BLaER1 treated with 17β-estradiol and CSF1 and Interleukin-3, amounts not matched to agents 10 nM and 100 nM (cell line): ENCODE measurements around the gene CABLES2.

Experiments used
- H3K27ac ChIP-seq, 11 experiments: shearing (Covaris generic); formaldehyde crosslinking; 2 replicates each; pipeline ENCODE4 v1.8.1; 2022
- H3K27me3 ChIP-seq, 11 experiments: shearing (Covaris generic); formaldehyde crosslinking; 2 replicates each; pipeline ENCODE4 v1.8.1; 2022
- H3K36me3 ChIP-seq, 11 experiments: shearing (Covaris generic); formaldehyde crosslinking; 2 replicates each; pipeline ENCODE4 v1.8.1; 2022
- H3K4me1 ChIP-seq, 10 experiments: shearing (Covaris generic); formaldehyde crosslinking; 2 replicates each; pipeline ENCODE4 v1.8.1; 2022
- H3K4me2 ChIP-seq, 11 experiments: shearing (Covaris generic); formaldehyde crosslinking; 2 replicates each; pipeline ENCODE4 v1.8.1; 2022
- H3K4me3 ChIP-seq, 10 experiments: shearing (Covaris generic); formaldehyde crosslinking; 2 replicates each; pipeline ENCODE4 v1.8.1; 2022
- H3K9ac ChIP-seq, 11 experiments: shearing (Covaris generic); formaldehyde crosslinking; 2 replicates each; pipeline ENCODE4 v1.8.1; 2022
- H3K9me3 ChIP-seq, 11 experiments: shearing (Covaris generic); formaldehyde crosslinking; replicated peaks in 1 of 11; 2 replicates each; pipeline ENCODE4 v1.8.1; 2022
- H4K20me1 ChIP-seq, 11 experiments: shearing (Covaris generic); formaldehyde crosslinking; 2 replicates each; pipeline ENCODE4 v1.8.1; 2022
- Cebpa-rat ChIP-seq, 11 experiments: shearing (Covaris generic); IDR thresholded peaks; 2 replicates each; pipeline ENCODE4 v1.8.1; 2022

Gene CABLES2

GRCh38 chr20:62387219-62387913 is 19.7 kb downstream of the CABLES2 start:
- no peak for TF ChIP-seq Cebpa-rat (IDR thresholded peaks at IDR 0.05)
- no peaks in the 10 kb centered on the region for H3K9me3 ChIP-seq
- H3K4me3 ChIP-seq = peak overlapping the region; percentile 90 to 100 (median 98)
- peaks cover 47 to 60% (median 49%) of the 10 kb centered on the region in 11 experiments for H3K36me3 ChIP-seq
- no peaks in the 10 kb centered on the region for H3K27me3 ChIP-seq
- H3K4me1 ChIP-seq = peaks cover 29 to 48% (median 35%) of the 10 kb centered on the region in 10 experiments
- peak overlapping the region; percentile 87 to 100 (median 98) for H3K4me2 ChIP-seq
- H3K27ac ChIP-seq = peak overlapping the region; percentile 82 to 95 (median 90); a peak in 21 of 22 replicates
- peak overlapping the region; percentile 88 to 97 (median 95) for H3K9ac ChIP-seq
- H4K20me1 ChIP-seq = peaks cover 42 to 63% (median 54%) of the 10 kb centered on the region in 11 experiments; a peak in 21 of 22 replicates

- Histone ChIP-seq H3K9ac (peak within 1 kb of the TSS; percentile 88 to 97 (median 95)), H3K27me3 (no peaks in the 10 kb centered on the region), H3K4me2 (peak within 1 kb of the TSS; percentile 92 to 100 (median 99)), H3K9me3 (no peaks in the 10 kb centered on the region), H3K27ac (peak within 1 kb of the TSS; percentile 82 to 95 (median 90)), H3K4me1 (peaks cover 29 to 50% (median 35%) of the 10 kb centered on the region in 10 experiments), H4K20me1 (peaks cover 39 to 58% (median 48%) of the 10 kb centered on the region in 11 experiments; a peak in 21 of 22 replicates), H3K4me3 (peak within 1 kb of the TSS; percentile 90 to 100 (median 98)), H3K36me3 (peaks cover 40 to 60% (median 51%) of the 10 kb centered on the region in 11 experiments)
- TF ChIP-seq Cebpa-rat (IDR thresholded peaks at IDR 0.05) = no peak
These were observed 20.5 kb downstream of the CABLES2 start, which contains the start of gene RPS21 for GRCh38 chr20:62386383-62387218. Gene RPS21 (plus strand): TSS chr20:62387103. CDS start chr20:62387339, 236 bp downstream.

GRCh38 chr20:62382306-62383198 is 24.5 kb downstream of the CABLES2 start:
- H3K4me1 ChIP-seq = peaks cover 6 to 31% (median 13%) of the 10 kb centered on the region in 10 experiments
- H3K9me3 ChIP-seq = no peaks in the 10 kb centered on the region
- H4K20me1 ChIP-seq = peaks cover 2 to 28% (median 8%) of the 10 kb centered on the region in 11 experiments; a peak in 17 of 22 replicates
- no peaks in the 10 kb centered on the region for H3K27me3 ChIP-seq
- H3K36me3 ChIP-seq = peaks cover 6 to 23% (median 12%) of the 10 kb centered on the region in 11 experiments; a peak in 19 of 22 replicates
- H3K4me3 ChIP-seq = no peak overlapping the region
- no peak overlapping the region for H3K27ac ChIP-seq
- no peak for TF ChIP-seq Cebpa-rat (IDR thresholded peaks at IDR 0.05)
- H3K4me2 ChIP-seq = peak overlapping the region in 3 of 11 experiments; percentile 20 to 24 (median 24); a peak in 2 of 22 replicates
- H3K9ac ChIP-seq = no peak overlapping the region

- H3K27ac ChIP-seq = no peak overlapping the region
- peaks cover 0 to 28% (median 4%) of the 10 kb centered on the region in 11 experiments; a peak in 9 of 22 replicates for H4K20me1 ChIP-seq
- H3K4me1 ChIP-seq = peaks cover 6 to 34% (median 13%) of the 10 kb centered on the region in 10 experiments
- H3K9ac ChIP-seq = no peak overlapping the region
- TF ChIP-seq Cebpa-rat (IDR thresholded peaks at IDR 0.05) = no peak
- H3K4me3 ChIP-seq = no peak overlapping the region
- peaks cover 6 to 22% (median 12%) of the 10 kb centered on the region in 11 experiments; a peak in 18 of 22 replicates for H3K36me3 ChIP-seq
- no peaks in the 10 kb centered on the region for H3K9me3 ChIP-seq
- H3K27me3 ChIP-seq = no peaks in the 10 kb centered on the region
- no peak overlapping the region for H3K4me2 ChIP-seq
These were observed 25.2 kb downstream of the CABLES2 start for GRCh38 chr20:62381842-62382241.

- Histone ChIP-seq H3K27ac (no peak overlapping the region), H3K4me2 (no peak overlapping the region), H3K9me3 (no peaks in the 10 kb centered on the region), H3K4me3 (no peak overlapping the region), H3K4me1 (peaks cover 6 to 39% (median 13%) of the 10 kb centered on the region in 10 experiments), H3K9ac (no peak overlapping the region), H3K27me3 (no peaks in the 10 kb centered on the region), H4K20me1 (peaks cover 0 to 32% (median 4%) of the 10 kb centered on the region in 11 experiments; a peak in 9 of 22 replicates), H3K36me3 (peaks cover 6 to 22% (median 12%) of the 10 kb centered on the region in 11 experiments; a peak in 18 of 22 replicates)
- TF ChIP-seq Cebpa-rat (IDR thresholded peaks at IDR 0.05) = no peak
These were observed 25.8 kb downstream of the CABLES2 start for GRCh38 chr20:62381202-62381797.

- Histone ChIP-seq H3K27ac (no peak overlapping the region), H3K36me3 (peaks cover 6 to 14% (median 12%) of the 10 kb centered on the region in 11 experiments; a peak in 18 of 22 replicates), H3K9me3 (peaks cover 7 to 13% (median 10%) of the 10 kb centered on the region in 11 experiments; a peak in 19 of 22 replicates), H3K4me1 (peaks cover 0 to 39% (median 22%) of the 10 kb centered on the region in 10 experiments; a peak in 14 of 20 replicates), H3K27me3 (no peaks in the 10 kb centered on the region), H4K20me1 (peaks cover 0 to 29% (median 4%) of the 10 kb centered on the region in 11 experiments; a peak in 9 of 22 replicates), H3K4me2 (no peak overlapping the region), H3K9ac (no peak overlapping the region), H3K4me3 (no peak overlapping the region)
- TF ChIP-seq Cebpa-rat (IDR thresholded peaks at IDR 0.05) = no peak
These were observed 28.9 kb downstream of the CABLES2 start for GRCh38 chr20:62378215-62378614.

- Histone ChIP-seq H3K9ac (no peak overlapping the region; a peak in 2 of 22 replicates), H4K20me1 (peaks cover 0 to 25% (median 4%) of the 10 kb centered on the region in 11 experiments; a peak in 9 of 22 replicates), H3K27me3 (no peaks in the 10 kb centered on the region), H3K4me3 (no peak overlapping the region), H3K4me1 (peaks cover 0 to 37% (median 22%) of the 10 kb centered on the region in 10 experiments; a peak in 14 of 20 replicates), H3K9me3 (peaks cover 7 to 16% (median 12%) of the 10 kb centered on the region in 11 experiments; a peak in 20 of 22 replicates), H3K4me2 (no peak overlapping the region), H3K36me3 (peaks cover 6 to 14% (median 12%) of the 10 kb centered on the region in 11 experiments; a peak in 18 of 22 replicates), H3K27ac (no peak overlapping the region; a peak in 1 of 22 replicates)
- TF ChIP-seq Cebpa-rat (IDR thresholded peaks at IDR 0.05) = no peak
These were observed 29.4 kb downstream of the CABLES2 start for GRCh38 chr20:62377615-62378178.
